Stimulated activated effector memory CD8-positive, alpha-beta T cell treated with anti-CD3 and anti-CD28 coated beads, Interleukin-12 subunit alpha, Interleukin-12 subunit beta, amount 100 ng/mL, for 72 hours (primary cell): ENCODE data around the gene CHN1.
A peak's percentile ranks its signal among the peaks of the same experiment; 100 is the strongest.

Source experiments
- ATAC-seq: fragments of 150-1000 bp; cut with Tn5 transposase; 2 replicates; pipeline ENCODE4 v1.10.0; 2021
- DNase-seq, 2 donors: peaks; one replicate each; pipeline ENCODE4 v3.0.0; 2021 to 2022; ENCODE audit warnings: low spot score in 2 of 2
- H3K27ac Mint-ChIP-seq: one replicate; pipeline ENCODE4 v1.8.0; 2022; ENCODE audit warnings: mild to moderate bottlenecking, mixed read lengths
- H3K36me3 Mint-ChIP-seq: one replicate; pipeline ENCODE4 v1.8.0; 2022; ENCODE audit warnings: mild to moderate bottlenecking, mixed read lengths
- H3K4me1 Mint-ChIP-seq: one replicate; pipeline ENCODE4 v1.8.0; 2022; ENCODE audit warnings: mixed read lengths
- H3K4me3 Mint-ChIP-seq: one replicate; pipeline ENCODE4 v1.8.0; 2022; ENCODE audit warnings: mild to moderate bottlenecking, mixed read lengths
- H3K9me3 Mint-ChIP-seq: one replicate; pipeline ENCODE4 v1.8.0; 2022; ENCODE audit warnings: mixed read lengths

The CHN1 gene

DNA sequence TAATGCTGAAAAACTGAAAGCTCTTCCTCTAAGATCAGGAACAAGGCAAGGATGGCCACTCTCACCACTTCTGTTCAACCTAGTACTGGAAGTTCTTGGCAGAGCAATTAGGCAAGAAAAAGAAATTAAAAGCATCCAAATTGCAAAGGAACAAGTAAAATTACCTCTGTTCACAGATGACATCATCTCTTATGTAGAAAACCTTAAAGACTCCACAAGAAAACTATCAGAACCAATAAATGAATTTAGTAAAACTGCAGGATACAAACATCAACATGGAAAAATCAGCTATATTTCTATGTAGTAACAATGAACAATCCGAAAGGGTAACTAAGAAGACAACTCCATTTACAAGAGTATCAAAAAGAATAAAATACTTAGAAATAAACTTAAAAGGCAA lies 112.2 kb downstream of the CHN1 start:
- Mint-ChIP-seq H3K4me1 (no peaks in the 10 kb centered on the region), H3K27ac (no peak overlapping the region), H3K36me3 (no peaks in the 10 kb centered on the region), H3K4me3 (no peak overlapping the region), H3K9me3 (no peaks in the 10 kb centered on the region)
- ATAC-seq (no peak), DNase-seq (no peak)

DNA sequence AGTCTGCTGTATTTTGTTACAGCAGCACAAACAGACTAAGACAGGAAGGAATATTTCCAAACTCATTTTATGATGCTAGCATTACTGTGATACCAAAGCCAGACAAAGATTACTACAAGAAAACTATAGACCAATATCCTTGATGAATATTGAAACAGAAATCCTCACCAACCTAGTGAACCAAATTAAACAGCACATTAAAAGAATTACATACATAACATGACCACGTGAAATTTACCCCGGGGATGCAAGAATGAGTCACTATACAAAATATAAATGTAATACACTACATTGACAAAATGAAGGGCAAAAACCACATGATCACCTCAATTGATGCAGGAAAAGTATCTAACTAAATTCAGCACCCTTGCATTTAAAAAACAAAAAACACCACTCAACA lies 112.6 kb downstream of the CHN1 start:
- Mint-ChIP-seq H3K9me3 (no peaks in the 10 kb centered on the region), H3K4me3 (no peak overlapping the region), H3K36me3 (no peaks in the 10 kb centered on the region), H3K27ac (no peak overlapping the region), H3K4me1 (no peaks in the 10 kb centered on the region)
- DNase-seq, result no peak
- ATAC-seq, result peak; percentile 36

- Mint-ChIP-seq H3K27ac (no peak overlapping the region), H3K4me1 (no peaks in the 10 kb centered on the region), H3K36me3 (no peaks in the 10 kb centered on the region), H3K4me3 (no peak overlapping the region), H3K9me3 (no peaks in the 10 kb centered on the region)
- DNase-seq (no peak), ATAC-seq (no peak)
Observed at GRCh38 chr2:174888646-174889271, 116.4 kb downstream of the CHN1 start.

GRCh38 chr2:174888146-174888545 lies 117.0 kb downstream of the CHN1 start:
- Mint-ChIP-seq H3K27ac (no peak overlapping the region), H3K4me3 (no peak overlapping the region), H3K4me1 (no peaks in the 10 kb centered on the region), H3K36me3 (no peaks in the 10 kb centered on the region), H3K9me3 (no peaks in the 10 kb centered on the region)
- ATAC-seq (no peak), DNase-seq (no peak)

DNA sequence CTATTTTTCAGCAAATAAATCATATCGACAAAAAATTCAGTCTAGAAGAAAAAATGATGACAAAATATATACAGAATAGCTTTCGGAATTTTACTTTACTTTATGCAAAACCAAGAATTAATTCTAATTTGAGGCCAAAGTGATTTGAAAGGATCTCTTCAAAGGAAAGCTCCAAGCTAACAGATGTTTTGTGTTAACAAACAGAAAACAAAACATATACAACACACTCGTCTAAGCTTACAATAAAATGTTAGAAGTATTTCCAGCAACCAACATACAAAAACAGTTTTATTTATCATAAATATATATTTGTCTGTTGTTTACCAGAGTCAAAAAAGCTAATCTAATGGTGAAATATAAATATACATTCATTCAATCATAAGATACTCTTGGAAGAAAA lies 122.8 kb downstream of the CHN1 start:
- no peak overlapping the region for H3K4me3 Mint-ChIP-seq
- no peak overlapping the region for H3K27ac Mint-ChIP-seq
- ATAC-seq (no peak), DNase-seq (no peak)
- H3K4me1 Mint-ChIP-seq, result no peaks in the 10 kb centered on the region
- H3K36me3 Mint-ChIP-seq, result no peaks in the 10 kb centered on the region
- no peaks in the 10 kb centered on the region for H3K9me3 Mint-ChIP-seq

DNA sequence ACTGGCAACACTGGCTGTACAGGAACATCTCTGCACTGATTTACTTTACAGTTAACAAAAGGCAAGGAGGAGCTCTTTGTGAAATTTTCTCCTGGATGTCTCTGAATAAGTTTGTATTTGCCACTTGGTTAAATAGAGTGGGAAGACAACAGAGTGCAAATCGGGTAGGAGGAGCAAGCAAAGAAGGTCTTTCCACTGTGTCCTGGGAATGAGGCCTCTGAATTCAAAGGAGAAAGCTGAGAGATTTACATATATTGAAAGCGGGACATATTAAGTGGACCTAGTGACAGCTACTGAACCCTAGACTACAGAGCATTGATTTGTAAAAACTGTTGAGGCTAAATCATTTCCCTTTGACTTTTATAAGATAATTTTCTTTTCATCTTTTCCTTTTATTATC lies 123.5 kb downstream of the CHN1 start:
- H3K9me3 Mint-ChIP-seq, result no peaks in the 10 kb centered on the region
- H3K36me3 Mint-ChIP-seq, result no peaks in the 10 kb centered on the region
- no peak overlapping the region for H3K27ac Mint-ChIP-seq
- no peak for ATAC-seq
- H3K4me1 Mint-ChIP-seq, result no peaks in the 10 kb centered on the region
- no peak overlapping the region for H3K4me3 Mint-ChIP-seq
- DNase-seq, result no peak

GRCh38 chr2:174878537-174879147 lies 126.5 kb downstream of the CHN1 start:
- DNase-seq (no peak), ATAC-seq (no peak)
- Mint-ChIP-seq H3K9me3 (no peaks in the 10 kb centered on the region), H3K4me3 (no peak overlapping the region), H3K36me3 (no peaks in the 10 kb centered on the region), H3K4me1 (no peaks in the 10 kb centered on the region), H3K27ac (no peak overlapping the region)

GRCh38 chr2:174877751-174878150 lies 127.4 kb downstream of the CHN1 start:
- Mint-ChIP-seq H3K4me1 (no peaks in the 10 kb centered on the region), H3K4me3 (no peak overlapping the region), H3K27ac (no peak overlapping the region), H3K36me3 (no peaks in the 10 kb centered on the region), H3K9me3 (no peaks in the 10 kb centered on the region)
- DNase-seq (no peak), ATAC-seq (no peak)

DNA sequence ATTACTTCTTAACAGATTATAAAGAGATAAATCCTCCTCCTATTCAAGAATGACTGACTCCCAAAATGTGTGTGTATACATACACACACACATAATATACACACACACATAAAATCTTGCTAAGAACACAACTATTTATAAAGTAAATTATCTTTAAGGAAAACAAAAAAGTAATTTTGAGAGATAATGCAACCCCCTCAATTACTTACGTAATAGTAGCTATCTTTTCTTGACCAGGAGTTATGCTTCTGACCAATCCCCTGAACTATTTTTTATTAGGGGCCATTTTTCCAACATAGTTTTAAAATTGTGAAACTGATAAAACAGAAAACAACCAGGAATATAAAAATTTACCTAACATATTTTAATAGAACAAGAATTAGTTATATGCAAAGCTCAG lies 127.9 kb downstream of the CHN1 start:
- H3K36me3 Mint-ChIP-seq, result no peaks in the 10 kb centered on the region
- ATAC-seq (no peak), DNase-seq (no peak)
- no peak overlapping the region for H3K4me3 Mint-ChIP-seq
- H3K4me1 Mint-ChIP-seq, result no peaks in the 10 kb centered on the region
- H3K9me3 Mint-ChIP-seq, result no peaks in the 10 kb centered on the region
- H3K27ac Mint-ChIP-seq, result no peak overlapping the region

DNA sequence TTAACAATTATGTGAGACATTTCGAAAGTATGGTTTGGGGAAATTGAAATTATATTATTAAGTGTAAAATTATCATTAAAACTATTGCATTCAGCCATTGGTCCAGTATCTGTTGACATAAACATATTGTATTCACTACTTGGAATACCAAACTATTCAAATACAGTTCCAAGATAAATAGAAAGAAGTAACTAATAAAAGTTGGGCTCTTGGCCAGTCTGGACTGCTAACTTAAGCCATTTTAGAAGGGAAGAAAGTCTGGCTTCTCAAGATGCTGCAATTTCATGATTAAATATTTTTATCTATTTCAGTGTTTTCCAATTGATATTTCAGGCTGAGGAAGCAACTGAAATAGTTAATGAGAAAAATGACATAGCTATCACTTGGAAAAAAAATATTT lies 131.1 kb downstream of the CHN1 start:
- Mint-ChIP-seq H3K27ac (no peak overlapping the region), H3K36me3 (no peaks in the 10 kb centered on the region), H3K4me1 (no peaks in the 10 kb centered on the region), H3K9me3 (no peaks in the 10 kb centered on the region), H3K4me3 (no peak overlapping the region)
- no peak for DNase-seq
- ATAC-seq, result no peak

DNA sequence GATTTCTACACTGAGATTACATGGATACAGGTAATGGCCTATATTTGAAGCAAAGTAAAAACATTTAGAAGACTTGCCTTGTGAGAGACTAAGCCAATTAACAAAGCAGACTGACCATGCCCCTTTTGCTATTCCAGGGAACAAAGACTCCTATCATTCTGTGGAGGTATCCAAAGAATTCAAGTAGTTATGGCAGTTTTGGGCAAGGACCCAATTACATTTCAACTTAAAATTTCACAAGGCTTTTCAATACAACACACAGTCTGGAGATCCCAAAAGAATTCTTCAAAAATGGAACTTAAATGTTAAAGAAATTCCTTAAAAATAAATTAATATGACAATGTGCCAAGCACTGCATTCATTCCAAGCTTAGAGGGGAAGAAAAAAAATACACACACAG lies 131.7 kb downstream of the CHN1 start:
- no peak overlapping the region for H3K4me3 Mint-ChIP-seq
- no peaks in the 10 kb centered on the region for H3K36me3 Mint-ChIP-seq
- ATAC-seq, result no peak
- no peaks in the 10 kb centered on the region for H3K4me1 Mint-ChIP-seq
- no peaks in the 10 kb centered on the region for H3K9me3 Mint-ChIP-seq
- H3K27ac Mint-ChIP-seq, result no peak overlapping the region
- DNase-seq, result no peak

DNA sequence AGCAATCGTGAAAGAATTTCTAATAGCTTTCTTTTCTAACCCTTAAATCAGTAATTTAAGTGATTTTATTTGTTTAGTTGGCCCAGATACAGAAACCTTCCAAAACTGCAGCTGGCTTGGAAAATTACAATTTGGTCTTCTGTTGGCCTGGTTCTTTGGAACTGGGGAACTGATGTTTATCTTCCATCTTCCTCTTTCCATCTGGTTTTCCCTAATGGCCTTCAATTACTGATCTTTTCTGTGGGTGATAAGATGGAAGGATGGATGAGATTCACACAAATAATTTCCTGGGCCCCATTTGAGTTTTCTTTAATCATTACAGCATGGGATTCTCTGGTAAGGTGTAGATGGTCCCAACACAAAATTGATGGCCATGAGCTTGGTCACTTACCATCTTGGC lies 134.4 kb downstream of the CHN1 start:
- H3K9me3 Mint-ChIP-seq, result no peaks in the 10 kb centered on the region
- H3K4me3 Mint-ChIP-seq, result no peak overlapping the region
- no peaks in the 10 kb centered on the region for H3K4me1 Mint-ChIP-seq
- no peak overlapping the region for H3K27ac Mint-ChIP-seq
- ATAC-seq (no peak), DNase-seq (no peak)
- H3K36me3 Mint-ChIP-seq, result no peaks in the 10 kb centered on the region

- Mint-ChIP-seq H3K4me3 (no peak overlapping the region), H3K9me3 (no peaks in the 10 kb centered on the region), H3K4me1 (no peaks in the 10 kb centered on the region), H3K36me3 (no peaks in the 10 kb centered on the region), H3K27ac (no peak overlapping the region)
- no peak for ATAC-seq
- no peak for DNase-seq
Observed at GRCh38 chr2:174868878-174869277, 136.3 kb downstream of the CHN1 start.

GRCh38 chr2:174866421-174866820 lies 138.8 kb downstream of the CHN1 start:
- Mint-ChIP-seq H3K27ac (no peak overlapping the region), H3K9me3 (no peaks in the 10 kb centered on the region), H3K4me3 (no peak overlapping the region), H3K36me3 (no peaks in the 10 kb centered on the region), H3K4me1 (no peaks in the 10 kb centered on the region)
- DNase-seq (no peak), ATAC-seq (no peak)

- DNase-seq (no peak), ATAC-seq (no peak)
- Mint-ChIP-seq H3K4me1 (no peaks in the 10 kb centered on the region), H3K9me3 (no peaks in the 10 kb centered on the region), H3K4me3 (no peak overlapping the region), H3K27ac (no peak overlapping the region), H3K36me3 (no peaks in the 10 kb centered on the region)
Observed at GRCh38 chr2:174863183-174863582, 142.0 kb downstream of the CHN1 start.

DNA sequence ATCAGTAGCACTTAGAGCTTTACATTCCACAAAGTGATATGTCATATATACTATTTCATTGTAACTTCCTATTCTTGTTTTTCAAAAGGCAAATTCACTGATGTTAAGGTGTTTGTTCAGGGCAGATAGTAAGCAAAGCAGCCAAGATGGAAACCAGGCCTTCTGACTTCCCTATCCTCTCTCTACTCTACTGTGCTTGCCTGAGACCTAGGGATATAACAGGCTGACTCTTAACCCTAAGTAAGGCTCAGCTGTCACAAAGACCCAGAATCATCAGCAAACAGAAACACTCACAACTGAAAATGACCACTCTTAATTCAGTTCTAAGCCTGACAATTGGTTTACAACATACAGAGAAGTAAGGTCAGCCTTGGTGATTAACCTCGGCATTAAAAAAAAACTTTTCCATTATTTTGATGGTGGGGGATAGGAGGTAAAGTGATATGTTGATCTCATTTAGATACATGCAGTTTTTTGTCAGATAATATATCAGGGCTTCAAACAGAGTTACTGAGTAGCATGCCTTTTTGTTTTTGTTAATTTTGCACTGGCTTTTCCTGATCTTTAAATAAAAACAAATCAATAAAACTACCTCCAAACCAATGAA lies 145.5 kb downstream of the CHN1 start:
- DNase-seq, result no peak
- Mint-ChIP-seq H3K27ac (no peak overlapping the region), H3K4me1 (no peaks in the 10 kb centered on the region), H3K9me3 (no peaks in the 10 kb centered on the region), H3K36me3 (no peaks in the 10 kb centered on the region), H3K4me3 (no peak overlapping the region)
- ATAC-seq, result no peak
